GM21360 (cell line): ENCODE data around the gene ZNF862.
"Not testable (repeated sequence)": the region's sequence is repeated elsewhere in the genome, so short reads cannot be mapped to it uniquely, and the experiment has no call there.

Experiments used
- ATAC-seq: cut with Tn5 transposase; IDR thresholded peaks from one replicate; pipeline ENCODE4 v1.9.1; 2021; ENCODE audit warnings: mild to moderate bottlenecking, moderate library complexity; ENCODE audit not compliant: unreplicated experiment

The ZNF862 gene

GRCh38 chr7:149878523-149878921 lies 40.3 kb downstream of the ZNF862 start:
- no peak for ATAC-seq

- ATAC-seq, result no peak
Observed at GRCh38 chr7:149879271-149879743, 41.1 kb downstream of the ZNF862 start.

- no peak for ATAC-seq
Observed at GRCh38 chr7:149879766-149880637, 41.8 kb downstream of the ZNF862 start.

GRCh38 chr7:149880638-149881311 lies 42.6 kb downstream of the ZNF862 start:
- ATAC-seq, result no peak

GRCh38 chr7:149881328-149882247 lies 43.4 kb downstream of the ZNF862 start:
- no peak for ATAC-seq

- no peak for ATAC-seq
Observed at GRCh38 chr7:149882248-149883047, 44.3 kb downstream of the ZNF862 start.

- ATAC-seq, result no peak
Observed at GRCh38 chr7:149883048-149883438, 44.9 kb downstream of the ZNF862 start.

GRCh38 chr7:149883452-149883861 lies 45.3 kb downstream of the ZNF862 start:
- peak; percentile 77 for ATAC-seq

- no peak for ATAC-seq
Observed at GRCh38 chr7:149884016-149884415, 45.8 kb downstream of the ZNF862 start.

GRCh38 chr7:149884541-149884940 lies 46.4 kb downstream of the ZNF862 start:
- no peak for ATAC-seq

- ATAC-seq, result no peak
Observed at GRCh38 chr7:149885191-149886017, 47.2 kb downstream of the ZNF862 start.

- ATAC-seq, result no peak
Observed at GRCh38 chr7:149886018-149886415, 47.8 kb downstream of the ZNF862 start.

GRCh38 chr7:149887311-149887710 lies 49.1 kb downstream of the ZNF862 start:
- no peak for ATAC-seq

GRCh38 chr7:149890715-149891114 lies 52.5 kb downstream of the ZNF862 start:
- ATAC-seq, result not testable (repeated sequence)

- ATAC-seq, result not testable (repeated sequence)
Observed at GRCh38 chr7:149894957-149895356, 56.8 kb downstream of the ZNF862 start.

- ATAC-seq, result not testable (repeated sequence)
Observed at GRCh38 chr7:149907776-149908376, 69.7 kb downstream of the ZNF862 start.

- not testable (repeated sequence) for ATAC-seq
Observed at GRCh38 chr7:149910219-149910618, 72.0 kb downstream of the ZNF862 start.

- not testable (repeated sequence) for ATAC-seq
Observed at GRCh38 chr7:149912126-149912525, 74.0 kb downstream of the ZNF862 start.
